ENCODE results near the gene GMDS. TPM values are rescaled to one million over a fixed set of nuclear protein-coding genes. Genes with fewer than 3 reads are reported as not detected.

The GMDS gene
- polyA plus RNA-seq, 1 donor (not counting 4 experiments of a cell fraction or from before 2014, with no cell fraction given) = 22.1 TPM

DNA sequence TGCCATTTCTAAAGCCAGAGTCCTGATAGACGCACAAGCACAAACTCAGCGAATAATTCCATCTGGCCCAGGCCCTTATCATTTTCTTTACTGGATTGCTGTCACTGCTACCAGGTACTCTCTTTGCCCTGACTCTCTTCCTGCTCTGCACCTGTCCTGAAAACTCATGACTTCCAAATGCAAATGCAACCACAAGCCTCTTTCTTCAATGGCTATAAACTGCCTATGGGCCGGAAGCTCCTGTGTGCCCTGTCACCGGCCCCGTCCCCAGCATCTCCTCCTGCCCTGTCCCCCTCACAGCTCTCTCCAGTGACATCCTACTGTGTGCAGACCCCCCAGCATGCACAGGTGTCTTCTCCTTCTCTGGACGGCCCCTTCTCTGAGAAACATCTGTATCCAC lies 302.6 kb downstream of the GMDS start:
- dilution Hi-C loops (cut with MboI; ENCODE audit: extremely low pct_ligation_motif_present, low sequenced_read_pairs) = no loop called here

DNA sequence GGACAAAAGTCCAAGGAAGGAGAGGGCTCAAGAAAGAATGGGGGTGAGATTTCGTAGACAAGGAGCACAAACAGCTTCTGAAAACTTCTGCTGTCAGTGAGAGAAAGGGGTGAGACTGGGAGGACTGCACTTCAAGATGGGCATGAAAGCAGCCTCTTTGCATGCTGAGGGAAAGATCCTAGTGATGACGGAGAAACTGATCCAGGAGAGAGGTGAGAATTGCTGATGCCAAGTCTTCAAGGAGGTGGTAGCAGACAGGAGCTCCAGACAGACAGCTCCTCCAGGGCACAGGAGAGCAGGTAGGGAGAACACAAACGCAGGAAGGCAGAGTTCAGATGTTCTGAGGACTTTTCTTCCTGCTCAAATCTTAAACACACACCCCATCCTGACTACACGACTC lies 303.9 kb downstream of the GMDS start:
- Histone ChIP-seq H3K27me3 (ENCODE audit: control insufficient read depth, extremely low read depth, insufficient read depth, low read length) (no peaks in the 10 kb centered on the region), H3K27ac (ENCODE audit: control insufficient read depth, insufficient read depth, low read length) (no peak overlapping the region), H3K4me1 (ENCODE audit: control insufficient read depth, extremely low read depth, insufficient read depth, low read length) (peaks cover 2% of the 10 kb centered on the region), H4K20me1 (ENCODE audit: control insufficient read depth, extremely low read depth, insufficient read depth, low read length) (no peaks in the 10 kb centered on the region), H3K9me1 (ENCODE audit: control insufficient read depth, extremely low read depth, insufficient read depth, low read length) (no peaks in the 10 kb centered on the region), H3K4me2 (ENCODE audit: control insufficient read depth, extremely low read depth, insufficient read depth, low read depth, low read length) (no peak overlapping the region), H3K9ac (ENCODE audit: control insufficient read depth, extremely low read depth, insufficient read depth, low read length) (no peak overlapping the region), H2AFZ (ENCODE audit: control insufficient read depth, low read length) (no peak overlapping the region), H3K4me3 (ENCODE audit: control insufficient read depth in 2 of 3, extremely low read depth in 1 of 3, insufficient read depth in 2 of 3, low read depth in 1 of 3, low read length in 3 of 3) (no peak overlapping the region), H3K9me3 (ENCODE audit: control insufficient read depth, low read depth, low read length) (no peaks in the 10 kb centered on the region), H3K36me3 (ENCODE audit: control insufficient read depth in 2 of 2, extremely low read depth in 1 of 2, insufficient read depth in 2 of 2, low read length in 2 of 2) (no peaks in the 10 kb centered on the region), H3K79me2 (ENCODE audit: control insufficient read depth, insufficient read depth, low read length) (no peaks in the 10 kb centered on the region)
- TF ChIP-seq EZH2 (IDR thresholded peaks at IDR 0.05; ENCODE audit: low read length) = no peak
- TF ChIP-seq, protein P1, sequence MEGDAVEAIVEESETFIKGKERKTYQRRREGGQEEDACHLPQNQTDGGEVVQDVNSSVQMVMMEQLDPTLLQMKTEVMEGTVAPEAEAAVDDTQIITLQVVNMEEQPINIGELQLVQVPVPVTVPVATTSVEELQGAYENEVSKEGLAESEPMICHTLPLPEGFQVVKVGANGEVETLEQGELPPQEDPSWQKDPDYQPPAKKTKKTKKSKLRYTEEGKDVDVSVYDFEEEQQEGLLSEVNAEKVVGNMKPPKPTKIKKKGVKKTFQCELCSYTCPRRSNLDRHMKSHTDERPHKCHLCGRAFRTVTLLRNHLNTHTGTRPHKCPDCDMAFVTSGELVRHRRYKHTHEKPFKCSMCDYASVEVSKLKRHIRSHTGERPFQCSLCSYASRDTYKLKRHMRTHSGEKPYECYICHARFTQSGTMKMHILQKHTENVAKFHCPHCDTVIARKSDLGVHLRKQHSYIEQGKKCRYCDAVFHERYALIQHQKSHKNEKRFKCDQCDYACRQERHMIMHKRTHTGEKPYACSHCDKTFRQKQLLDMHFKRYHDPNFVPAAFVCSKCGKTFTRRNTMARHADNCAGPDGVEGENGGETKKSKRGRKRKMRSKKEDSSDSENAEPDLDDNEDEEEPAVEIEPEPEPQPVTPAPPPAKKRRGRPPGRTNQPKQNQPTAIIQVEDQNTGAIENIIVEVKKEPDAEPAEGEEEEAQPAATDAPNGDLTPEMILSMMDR (optimal IDR thresholded peaks at IDR 0.05 in 1 of 3, IDR thresholded peaks at IDR 0.05 in 1 of 3, conservative IDR thresholded peaks at IDR 0.05 in 1 of 3; ENCODE audit: extremely low read depth in 1 of 3, insufficient read depth in 2 of 3, low read length in 3 of 3) = no peak
- dilution Hi-C loops (cut with MboI; ENCODE audit: extremely low pct_ligation_motif_present, low sequenced_read_pairs) = no loop called here
- FAIRE-seq = no peak
- DNase-seq (ENCODE audit: low read depth, low spot score) = no peak

More for the DNA sequence above, 302.6 kb downstream of the GMDS start:
- Histone ChIP-seq H3K36me3 (ENCODE audit: control insufficient read depth in 2 of 2, extremely low read depth in 1 of 2, insufficient read depth in 2 of 2, low read length in 2 of 2) (no peaks in the 10 kb centered on the region), H3K4me2 (ENCODE audit: control insufficient read depth, extremely low read depth, insufficient read depth, low read depth, low read length) (no peak overlapping the region), H3K4me1 (ENCODE audit: control insufficient read depth, extremely low read depth, insufficient read depth, low read length) (peaks cover 7% of the 10 kb centered on the region), H3K9ac (ENCODE audit: control insufficient read depth, extremely low read depth, insufficient read depth, low read length) (no peak overlapping the region), H3K4me3 (ENCODE audit: control insufficient read depth in 2 of 3, extremely low read depth in 1 of 3, insufficient read depth in 2 of 3, low read depth in 1 of 3, low read length in 3 of 3) (no peak overlapping the region), H3K9me1 (ENCODE audit: control insufficient read depth, extremely low read depth, insufficient read depth, low read length) (no peaks in the 10 kb centered on the region), H4K20me1 (ENCODE audit: control insufficient read depth, extremely low read depth, insufficient read depth, low read length) (no peaks in the 10 kb centered on the region), H3K9me3 (ENCODE audit: control insufficient read depth, low read depth, low read length) (no peaks in the 10 kb centered on the region), H3K27me3 (ENCODE audit: control insufficient read depth, extremely low read depth, insufficient read depth, low read length) (no peaks in the 10 kb centered on the region), H2AFZ (ENCODE audit: control insufficient read depth, low read length) (no peak overlapping the region), H3K79me2 (ENCODE audit: control insufficient read depth, insufficient read depth, low read length) (no peaks in the 10 kb centered on the region), H3K27ac (ENCODE audit: control insufficient read depth, insufficient read depth, low read length) (no peak overlapping the region)
- no peak for DNase-seq (ENCODE audit: low read depth, low spot score)
- TF ChIP-seq, protein P1 (optimal IDR thresholded peaks at IDR 0.05 in 1 of 3, IDR thresholded peaks at IDR 0.05 in 1 of 3, conservative IDR thresholded peaks at IDR 0.05 in 1 of 3; ENCODE audit: extremely low read depth in 1 of 3, insufficient read depth in 2 of 3, low read length in 3 of 3) = no peak
- no peak for TF ChIP-seq EZH2 (IDR thresholded peaks at IDR 0.05; ENCODE audit: low read length)
- FAIRE-seq = no peak

Data from keratinocyte (primary cell).